SK-N-MC (cell line): ENCODE results near the gene WDR64.

Experiments used
- EZH2 ChIP-seq: fragments of 200-600 bp; sonication (generic); IDR thresholded peaks from one replicate; pipeline ENCODE4 v1.6.1; 2017; ENCODE audit warnings: antibody characterized with exemption
- FOXP2 ChIP-seq: optimal IDR thresholded peaks from 2 replicates; pipeline ENCODE3; 2011; ENCODE audit warnings: mild to moderate bottlenecking, moderate library complexity; ENCODE audit not compliant: insufficient read depth; ENCODE audit errors: extremely low read length, control extremely low read depth
- POLR2AphosphoS5 ChIP-seq: IDR thresholded peaks from 2 replicates; pipeline ENCODE4 v1.6.1; 2012; ENCODE audit warnings: mild to moderate bottlenecking, low read depth, low read length, borderline replicate concordance

GRCh38 chr1:241749945-241750695 lies 98.0 kb downstream of the WDR64 start:
- TF ChIP-seq EZH2 (no peak), POLR2AphosphoS5 (no peak), FOXP2 (no peak)
